ENCODE results near the gene NPHP3. TPM values are rescaled to one million over a fixed set of nuclear protein-coding genes. Genes with fewer than 3 reads are reported as not detected.

The NPHP3 gene
- total RNA-seq, 2 donors from 2014 or later = 15.7 to 23.0 TPM

DNA sequence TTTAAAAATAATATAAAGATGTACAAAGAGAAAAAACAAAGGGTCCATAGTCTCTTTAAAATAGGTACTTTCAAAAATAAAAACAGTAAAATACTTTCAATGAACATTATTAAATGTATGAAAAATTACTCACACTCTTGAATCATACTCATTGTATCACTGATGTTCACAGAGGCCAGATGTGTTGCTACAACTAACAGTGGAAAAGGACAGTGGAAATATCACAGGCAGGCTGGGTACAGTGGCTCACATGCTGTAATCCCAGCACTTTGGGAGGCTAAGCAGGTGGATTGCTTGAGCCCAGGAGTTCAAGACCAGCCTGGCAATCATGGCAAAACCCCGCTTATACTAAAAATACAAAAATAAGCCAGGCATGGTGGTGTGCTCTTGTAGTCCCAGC lies 26.8 kb downstream of the NPHP3 start:
- TF ChIP-seq, protein P1, sequence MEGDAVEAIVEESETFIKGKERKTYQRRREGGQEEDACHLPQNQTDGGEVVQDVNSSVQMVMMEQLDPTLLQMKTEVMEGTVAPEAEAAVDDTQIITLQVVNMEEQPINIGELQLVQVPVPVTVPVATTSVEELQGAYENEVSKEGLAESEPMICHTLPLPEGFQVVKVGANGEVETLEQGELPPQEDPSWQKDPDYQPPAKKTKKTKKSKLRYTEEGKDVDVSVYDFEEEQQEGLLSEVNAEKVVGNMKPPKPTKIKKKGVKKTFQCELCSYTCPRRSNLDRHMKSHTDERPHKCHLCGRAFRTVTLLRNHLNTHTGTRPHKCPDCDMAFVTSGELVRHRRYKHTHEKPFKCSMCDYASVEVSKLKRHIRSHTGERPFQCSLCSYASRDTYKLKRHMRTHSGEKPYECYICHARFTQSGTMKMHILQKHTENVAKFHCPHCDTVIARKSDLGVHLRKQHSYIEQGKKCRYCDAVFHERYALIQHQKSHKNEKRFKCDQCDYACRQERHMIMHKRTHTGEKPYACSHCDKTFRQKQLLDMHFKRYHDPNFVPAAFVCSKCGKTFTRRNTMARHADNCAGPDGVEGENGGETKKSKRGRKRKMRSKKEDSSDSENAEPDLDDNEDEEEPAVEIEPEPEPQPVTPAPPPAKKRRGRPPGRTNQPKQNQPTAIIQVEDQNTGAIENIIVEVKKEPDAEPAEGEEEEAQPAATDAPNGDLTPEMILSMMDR (conservative IDR thresholded peaks at IDR 0.05) = no peak
- Mint-ChIP-seq H3K27ac (no peak overlapping the region), H3K27me3 (ENCODE audit: insufficient read depth) (no peaks in the 10 kb centered on the region), H3K4me3 (no peak overlapping the region), H3K9me3 (no peaks in the 10 kb centered on the region), H3K36me3 (ENCODE audit: low read depth) (peaks cover 39% of the 10 kb centered on the region), H3K4me1 (no peaks in the 10 kb centered on the region)
- WGBS, 2 experiments (ENCODE audit: insufficient coverage in 1 of 2, insufficient read length in 1 of 2) = 100% methylated on average over 1 of the region's 1 CpG
- Histone ChIP-seq H3K4me3 (ENCODE audit: low read length) (no peak overlapping the region), H3K36me3 (ENCODE audit: control insufficient read depth, insufficient read depth, low read length) (peaks cover 82% of the 10 kb centered on the region), H3K9ac (ENCODE audit: extremely low read depth, low read length, poor library complexity, severe bottlenecking) (no peak overlapping the region), H3K27ac (ENCODE audit: low read depth, low read length) (no peak overlapping the region), H3K4me1 (ENCODE audit: control insufficient read depth, insufficient read depth, low read length) (no peaks in the 10 kb centered on the region), H3K27me3 (ENCODE audit: control insufficient read depth, insufficient read depth, low read length, poor library complexity, severe bottlenecking) (no peaks in the 10 kb centered on the region), H3K9me3 (ENCODE audit: control insufficient read depth, low read length) (no peaks in the 10 kb centered on the region)
- DNase-seq = no peak

DNA sequence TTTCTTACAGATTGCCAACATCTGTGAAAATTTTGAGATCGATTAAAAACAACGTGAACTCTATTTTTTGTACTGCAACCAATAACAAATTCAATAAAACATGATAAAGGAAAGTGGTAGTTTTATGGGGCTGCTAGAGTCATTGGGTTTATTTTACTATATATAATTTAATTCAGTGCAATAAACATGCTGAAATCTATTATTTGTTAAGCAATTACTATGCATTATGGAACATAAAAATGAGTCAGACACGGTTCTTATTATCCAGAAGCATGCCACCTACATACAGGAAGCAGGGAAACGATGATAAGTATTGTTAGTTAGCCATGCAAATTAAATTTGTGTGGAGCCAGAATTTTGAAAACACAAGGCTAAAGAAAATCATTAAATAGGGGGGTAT lies 27.2 kb downstream of the NPHP3 start:
- H3K4me1 ChIP-seq (ENCODE audit: control insufficient read depth, insufficient read depth, low read length) = no peaks in the 10 kb centered on the region
- WGBS, 2 experiments (ENCODE audit: insufficient coverage in 1 of 2, insufficient read length in 1 of 2) = 76% methylated on average over 4 of the region's 4 CpGs; no CpG with 5 or more reads in 1 of the 2 experiments
- no peaks in the 10 kb centered on the region for H3K9me3 ChIP-seq (ENCODE audit: control insufficient read depth, low read length)
- H3K4me3 ChIP-seq (ENCODE audit: low read length) = no peak overlapping the region
- H3K27me3 ChIP-seq (ENCODE audit: control insufficient read depth, insufficient read depth, low read length, poor library complexity, severe bottlenecking) = no peaks in the 10 kb centered on the region
- Mint-ChIP-seq H3K27me3 (ENCODE audit: insufficient read depth) (no peaks in the 10 kb centered on the region), H3K4me3 (no peak overlapping the region), H3K9me3 (no peaks in the 10 kb centered on the region), H3K4me1 (no peaks in the 10 kb centered on the region), H3K27ac (no peak overlapping the region), H3K36me3 (ENCODE audit: low read depth) (peaks cover 41% of the 10 kb centered on the region)
- TF ChIP-seq, protein P1 (conservative IDR thresholded peaks at IDR 0.05) = no peak
- no peak overlapping the region for H3K27ac ChIP-seq (ENCODE audit: low read depth, low read length)
- H3K36me3 ChIP-seq (ENCODE audit: control insufficient read depth, insufficient read depth, low read length) = peaks cover 82% of the 10 kb centered on the region
- H3K9ac ChIP-seq (ENCODE audit: extremely low read depth, low read length, poor library complexity, severe bottlenecking) = no peak overlapping the region
- DNase-seq = no peak

DNA sequence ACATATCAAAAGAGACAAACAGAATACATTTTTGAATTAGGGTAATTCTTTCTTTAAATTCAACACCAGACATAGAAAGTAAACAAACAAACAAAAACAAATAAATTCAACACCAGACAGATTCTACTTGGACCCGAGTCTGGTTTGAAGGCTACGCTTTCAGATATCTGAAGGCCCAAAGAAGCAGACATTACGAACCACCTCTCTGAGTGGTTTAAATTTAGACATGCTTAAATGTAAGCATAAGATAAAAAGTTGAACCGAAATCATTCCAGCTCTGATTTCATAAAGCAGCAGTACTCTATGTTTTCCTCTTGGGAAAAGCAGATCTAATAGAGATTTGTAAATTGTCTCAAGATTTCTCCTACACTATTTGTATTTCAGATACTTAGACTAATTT lies 32.2 kb downstream of the NPHP3 start:
- Mint-ChIP-seq H3K4me1 (no peaks in the 10 kb centered on the region), H3K9me3 (no peaks in the 10 kb centered on the region), H3K4me3 (no peak overlapping the region), H3K27ac (no peak overlapping the region), H3K27me3 (ENCODE audit: insufficient read depth) (no peaks in the 10 kb centered on the region), H3K36me3 (ENCODE audit: low read depth) (peaks cover 40% of the 10 kb centered on the region)
- Histone ChIP-seq H3K36me3 (ENCODE audit: control insufficient read depth, insufficient read depth, low read length) (peaks cover 85% of the 10 kb centered on the region), H3K4me1 (ENCODE audit: control insufficient read depth, insufficient read depth, low read length) (no peaks in the 10 kb centered on the region), H3K4me3 (ENCODE audit: low read length) (no peak overlapping the region), H3K27ac (ENCODE audit: low read depth, low read length) (no peak overlapping the region), H3K9ac (ENCODE audit: extremely low read depth, low read length, poor library complexity, severe bottlenecking) (no peak overlapping the region), H3K9me3 (ENCODE audit: control insufficient read depth, low read length) (no peaks in the 10 kb centered on the region), H3K27me3 (ENCODE audit: control insufficient read depth, insufficient read depth, low read length, poor library complexity, severe bottlenecking) (no peaks in the 10 kb centered on the region)
- no peak for DNase-seq
- TF ChIP-seq, protein P1 (conservative IDR thresholded peaks at IDR 0.05) = no peak
- WGBS, 2 experiments (ENCODE audit: insufficient coverage in 1 of 2, insufficient read length in 1 of 2) = 90 to 95% methylated on average over 4 of the region's 4 CpGs
